Smooth muscle cell (in vitro differentiated cells): ENCODE data around the gene CLASRP. TPM values are rescaled to one million over a fixed set of nuclear protein-coding genes. Genes with fewer than 3 reads are reported as not detected.
"Not testable (repeated sequence)": the region's sequence is repeated elsewhere in the genome, so short reads cannot be mapped to it uniquely, and the experiment has no call there.

Experiments
- DNase-seq: peaks from one replicate; lab custom pipeline; 2025; ENCODE audit not compliant: unreplicated experiment; lab: John Stamatoyannopoulos, UW
- H2AFZ ChIP-seq: fragments of 200-600 bp; sonication (generic); 2 replicates; pipeline ENCODE4 v1.6.0; 2016; ENCODE audit warnings: antibody characterized with exemption, low read depth, mild to moderate bottlenecking
- H3F3A ChIP-seq: fragments of 200-600 bp; sonication (generic); 2 replicates; pipeline ENCODE4 v1.6.0; 2017; ENCODE audit warnings: antibody characterized with exemption, low read depth
- H3K27ac ChIP-seq: fragments of 200-600 bp; sonication (generic); 2 replicates; pipeline ENCODE4 v1.5.1; 2016; ENCODE audit warnings: low read depth, mild to moderate bottlenecking
- H3K27me3 ChIP-seq: fragments of 200-600 bp; sonication (generic); 2 replicates; pipeline ENCODE4 v1.6.1; 2016; ENCODE audit warnings: low read depth, mild to moderate bottlenecking
- H3K36me3 ChIP-seq: fragments of 200-600 bp; sonication (generic); 2 replicates; pipeline ENCODE4 v1.5.1; 2016; ENCODE audit warnings: low read depth
- H3K4me1 ChIP-seq: fragments of 200-600 bp; sonication (generic); 2 replicates; pipeline ENCODE4 v1.5.1; 2016; ENCODE audit warnings: low read depth
- H3K4me2 ChIP-seq: fragments of 200-600 bp; sonication (generic); 2 replicates; pipeline ENCODE4 v1.6.0; 2016; ENCODE audit warnings: mild to moderate bottlenecking
- H3K4me3 ChIP-seq: fragments of 200-600 bp; sonication (generic); 2 replicates; pipeline ENCODE4 v1.5.1; 2016; ENCODE audit warnings: mild to moderate bottlenecking
- H3K79me2 ChIP-seq: fragments of 200-600 bp; sonication (generic); 2 replicates; pipeline ENCODE4 v1.6.0; 2016; ENCODE audit warnings: low read depth, mild to moderate bottlenecking
- H3K9ac ChIP-seq: fragments of 200-600 bp; sonication (generic); 2 replicates; pipeline ENCODE4 v1.6.0; 2016; ENCODE audit warnings: low read depth
- H3K9me3 ChIP-seq: fragments of 200-600 bp; sonication (generic); replicated peaks from 2 replicates; pipeline ENCODE4 v1.5.1; 2016; ENCODE audit warnings: low read depth
- H4K20me1 ChIP-seq: fragments of 200-600 bp; sonication (generic); 2 replicates; pipeline ENCODE4 v1.6.0; 2016; ENCODE audit warnings: low read depth
- CTCF ChIP-seq: fragments of 200-600 bp; sonication (generic); IDR thresholded peaks from 2 replicates; pipeline ENCODE4 v1.5.1; 2017; ENCODE audit warnings: borderline replicate concordance, mild to moderate bottlenecking, antibody characterized with exemption; ENCODE audit not compliant: insufficient read depth, poor library complexity, severe bottlenecking
- WGBS: methylation state at CpG from one replicate; pipeline ENCODE4 v1.1.7; 2016; ENCODE audit warnings: low lambda C conversion rate; 5-methylcytosine and 5-hydroxymethylcytosine counted together
- polyA plus RNA-seq: library from polyadenylated mRNA; unstranded; fragments of >200 nt; fragmentation: Nextera tagmentation; extraction: Ambion mirVana; gene quantifications from 2 replicates; pipeline ENCODE4 v1.2.1, GENCODE V29; 2016
- small RNA-seq: library from RNA; depleted of rRNA; stranded (forward); fragments of <200 nt; gene quantifications from one replicate; pipeline ENCODE3, GENCODE V24; 2014
- total RNA-seq: library from RNA; depleted of rRNA; stranded (reverse); fragments of >200 nt; gene quantifications from 2 replicates; pipeline ENCODE4 v1.2.3, GENCODE V29; 2014

CLASRP gene
- total and polyA plus RNA-seq, 2 experiments from 2014 or later: 24.3 to 34.6 TPM

DNA sequence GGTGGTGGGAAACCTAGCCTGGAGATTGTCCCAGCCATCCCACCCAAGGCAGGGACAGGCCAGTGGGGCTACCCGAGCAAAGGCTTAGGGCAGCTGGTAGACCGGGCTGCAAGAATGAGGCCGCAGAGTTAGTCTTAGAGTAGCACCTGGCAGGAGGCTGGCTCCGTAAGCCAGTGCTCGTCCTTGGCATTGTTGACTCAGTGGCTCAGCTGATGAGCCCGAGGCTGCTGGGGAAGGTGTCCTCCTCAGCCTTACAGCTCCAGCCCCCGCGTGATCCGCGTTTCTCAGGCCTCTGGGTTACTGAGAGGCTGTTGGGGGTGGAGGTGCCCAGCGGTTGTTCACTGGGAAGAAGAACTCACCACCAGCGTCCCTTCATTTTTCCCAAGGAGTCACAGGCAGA lies 78.8 kb downstream of the CLASRP start:
- Histone ChIP-seq H3K9ac (no peak overlapping the region), H3K27ac (no peak overlapping the region), H3K4me2 (no peak overlapping the region)

GRCh38 chr19:45118106-45118505 lies 79.3 kb downstream of the CLASRP start:
- 92% methylated on average over 5 of the region's 5 CpGs for WGBS
- H4K20me1 ChIP-seq: peaks cover 100% of the 10 kb centered on the region

More for the DNA sequence above, 78.8 kb downstream of the CLASRP start:
- Histone ChIP-seq H3K79me2 (peaks cover 64% of the 10 kb centered on the region), H3K27me3 (no peaks in the 10 kb centered on the region), H3K4me3 (no peak overlapping the region), H2AFZ (no peak overlapping the region), H3K36me3 (no peaks in the 10 kb centered on the region), H4K20me1 (peaks cover 100% of the 10 kb centered on the region), H3F3A (no peaks in the 10 kb centered on the region), H3K9me3 (no peaks in the 10 kb centered on the region), H3K4me1 (peaks cover 6% of the 10 kb centered on the region)
- DNase-seq: no peak
- WGBS: 79% methylated on average over 12 of the region's 12 CpGs
- TF ChIP-seq CTCF: no peak

DNA sequence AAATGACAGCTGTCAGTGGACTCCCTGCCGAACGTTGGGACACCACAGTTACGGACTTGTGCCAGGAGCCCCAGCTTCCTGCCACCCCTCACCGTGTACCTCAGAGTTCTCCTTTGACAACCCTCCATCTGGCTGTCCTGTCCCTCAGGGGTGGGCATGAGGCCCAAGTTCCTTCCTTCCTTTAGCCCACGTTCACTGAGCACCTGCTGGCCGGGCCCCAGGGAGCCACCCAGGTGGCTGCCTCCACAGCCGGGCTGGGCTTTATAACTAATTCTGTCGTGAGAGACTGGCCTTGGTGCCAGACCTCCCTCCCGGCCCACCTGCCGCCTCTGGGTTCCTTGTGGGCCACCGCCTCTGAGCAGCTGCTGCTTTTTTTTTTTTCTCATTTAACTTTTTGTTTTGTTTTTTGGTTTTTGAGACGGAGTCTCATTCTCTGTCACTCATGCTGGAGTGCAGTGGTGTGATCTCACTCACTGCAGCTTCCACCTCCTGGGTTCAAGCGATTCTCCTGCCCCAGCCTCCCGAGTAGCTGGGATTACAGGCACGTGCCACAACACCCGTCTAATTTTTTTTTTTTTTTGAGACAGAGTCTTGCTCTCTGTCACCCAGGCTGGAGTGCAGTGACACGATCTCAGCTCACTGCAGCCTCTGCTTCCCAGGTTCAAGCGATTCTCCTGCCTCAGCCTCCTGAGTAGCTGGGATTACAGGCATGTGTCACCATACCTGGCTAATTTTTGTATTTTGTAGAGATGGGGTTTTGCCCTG lies 79.9 kb downstream of the CLASRP start:
- 93% methylated on average over 18 of the region's 18 CpGs for WGBS
- peaks cover 100% of the 10 kb centered on the region for H4K20me1 ChIP-seq
- not testable (repeated sequence) for H3K27ac ChIP-seq, H3K9ac ChIP-seq, H3K27me3 ChIP-seq, H2AFZ ChIP-seq, H3K4me1 ChIP-seq, H3K4me3 ChIP-seq, H3K9me3 ChIP-seq, DNase-seq, H3K4me2 ChIP-seq, H3K36me3 ChIP-seq, H3F3A ChIP-seq
- peaks cover 56% of the 10 kb centered on the region for H3K79me2 ChIP-seq

More at GRCh38 chr19:45118106-45118505, 79.3 kb downstream of the CLASRP start:
- no peak for DNase-seq
- Histone ChIP-seq H3K9ac (no peak overlapping the region), H3K4me3 (no peak overlapping the region), H3K4me2 (no peak overlapping the region), H3K36me3 (no peaks in the 10 kb centered on the region), H3K27me3 (no peaks in the 10 kb centered on the region), H3K79me2 (peaks cover 61% of the 10 kb centered on the region), H3K9me3 (no peaks in the 10 kb centered on the region), H3F3A (no peaks in the 10 kb centered on the region), H3K4me1 (peaks cover 6% of the 10 kb centered on the region), H2AFZ (no peak overlapping the region), H3K27ac (no peak overlapping the region)
- no peak for TF ChIP-seq CTCF

GRCh38 chr19:45119582-45119981 lies 80.7 kb downstream of the CLASRP start:
- no peak overlapping the region for H3K9ac ChIP-seq
- H3K9me3 ChIP-seq: no peaks in the 10 kb centered on the region
- no peak overlapping the region for H3K27ac ChIP-seq
- no peaks in the 10 kb centered on the region for H3K36me3 ChIP-seq
- H2AFZ ChIP-seq: no peak overlapping the region
- no peak for DNase-seq
- peaks cover 56% of the 10 kb centered on the region for H3K79me2 ChIP-seq
- H3K4me2 ChIP-seq: no peak overlapping the region
- WGBS: 95% methylated on average over 6 of the region's 6 CpGs
- H3K4me3 ChIP-seq: no peak overlapping the region
- H3K27me3 ChIP-seq: no peaks in the 10 kb centered on the region
- TF ChIP-seq CTCF: no peak
- peaks cover 100% of the 10 kb centered on the region for H4K20me1 ChIP-seq
- H3K4me1 ChIP-seq: peaks cover 6% of the 10 kb centered on the region
- H3F3A ChIP-seq: no peaks in the 10 kb centered on the region

Small RNA genes lying within 50 kb of the gene (small RNA-seq; reads per million reads assigned to genes)
- not detected for gene RNU6-611P

Other genes with a start within 250 kb of the CLASRP start
- 1.7 and 5.0 TPM in 2 replicates for gene BCAM, start 229.9 kb upstream of the CLASRP start, total RNA-seq
- 1.5 and 6.4 TPM in 2 replicates for gene BCAM, start 229.9 kb upstream of the CLASRP start, polyA plus RNA-seq
- 91.5 and 94.6 TPM in 2 replicates for gene NECTIN2, start 192.7 kb upstream of the CLASRP start, total RNA-seq
- 160 and 164 TPM in 2 replicates for gene NECTIN2, start 192.7 kb upstream of the CLASRP start, polyA plus RNA-seq
- 38.7 and 96.0 TPM in 2 replicates for gene TOMM40, start 147.8 kb upstream of the CLASRP start, total RNA-seq
- 65.0 and 69.7 TPM in 2 replicates for gene TOMM40, start 147.8 kb upstream of the CLASRP start, polyA plus RNA-seq
- gene APOE, start 133.2 kb upstream of the CLASRP start, total RNA-seq: 228 and 237 TPM in 2 replicates
- gene APOE, start 133.2 kb upstream of the CLASRP start, polyA plus RNA-seq: 329 and 458 TPM in 2 replicates
- 8.0 and 28.4 TPM in 2 replicates for gene APOC1, start 124.4 kb upstream of the CLASRP start, total RNA-seq
- 28.6 and 31.5 TPM in 2 replicates for gene APOC1, start 124.4 kb upstream of the CLASRP start, polyA plus RNA-seq
- not detected in 2 replicates for gene APOC4, start 96.8 kb upstream of the CLASRP start, total RNA-seq
- not detected in 2 replicates for gene APOC4, start 96.8 kb upstream of the CLASRP start, polyA plus RNA-seq
- 0.40 TPM in 1 of 2 replicates, not detected in the other for gene APOC2, start 93.0 kb upstream of the CLASRP start, total RNA-seq
- 0.29 and 0.61 TPM in 2 replicates for gene APOC2, start 93.0 kb upstream of the CLASRP start, polyA plus RNA-seq
- 30.7 and 41.9 TPM in 2 replicates for gene CLPTM1, start 83.7 kb upstream of the CLASRP start, total RNA-seq
- gene CLPTM1, start 83.7 kb upstream of the CLASRP start, polyA plus RNA-seq: 62.1 and 79.3 TPM in 2 replicates
- 10.4 and 11.2 TPM in 2 replicates for gene RELB, start 37.6 kb upstream of the CLASRP start, total RNA-seq
- 27.1 and 31.3 TPM in 2 replicates for gene RELB, start 37.6 kb upstream of the CLASRP start, polyA plus RNA-seq
- gene ZNF296, start 37.4 kb downstream of the CLASRP start, total RNA-seq: 1.1 TPM in 1 of 2 replicates, not detected in the other
- gene ZNF296, start 37.4 kb downstream of the CLASRP start, polyA plus RNA-seq: 0.21 and 1.7 TPM in 2 replicates
- gene GEMIN7, start 40.2 kb downstream of the CLASRP start, total RNA-seq: 29.4 and 50.6 TPM in 2 replicates
- 66.5 and 67.0 TPM in 2 replicates for gene GEMIN7, start 40.2 kb downstream of the CLASRP start, polyA plus RNA-seq
- gene PPP1R37, start 54.1 kb downstream of the CLASRP start, total RNA-seq: 11.7 and 19.2 TPM in 2 replicates
- gene PPP1R37, start 54.1 kb downstream of the CLASRP start, polyA plus RNA-seq: 8.2 and 8.7 TPM in 2 replicates
- gene NKPD1, start 121.9 kb downstream of the CLASRP start, total RNA-seq: 1.1 and 1.6 TPM in 2 replicates
- 0.13 and 1.1 TPM in 2 replicates for gene NKPD1, start 121.9 kb downstream of the CLASRP start, polyA plus RNA-seq
- gene TRAPPC6A, start 139.2 kb downstream of the CLASRP start, total RNA-seq: 6.0 and 10.2 TPM in 2 replicates
- gene TRAPPC6A, start 139.2 kb downstream of the CLASRP start, polyA plus RNA-seq: 31.0 and 32.2 TPM in 2 replicates
- 3.5 and 5.5 TPM in 2 replicates for gene BLOC1S3, start 139.7 kb downstream of the CLASRP start, total RNA-seq
- gene BLOC1S3, start 139.7 kb downstream of the CLASRP start, polyA plus RNA-seq: 7.7 and 14.5 TPM in 2 replicates
- 0.76 and 1.8 TPM in 2 replicates for gene EXOC3L2, start 206.4 kb downstream of the CLASRP start, total RNA-seq
- gene EXOC3L2, start 206.4 kb downstream of the CLASRP start, polyA plus RNA-seq: 6.0 and 7.5 TPM in 2 replicates
- 20.0 and 23.0 TPM in 2 replicates for gene MARK4, start 212.2 kb downstream of the CLASRP start, total RNA-seq
- 15.6 and 21.9 TPM in 2 replicates for gene MARK4, start 212.2 kb downstream of the CLASRP start, polyA plus RNA-seq